ENCODE data around the gene SKA2.

GRCh38 chr17:59067340-59067739 is 87.6 kb downstream of the SKA2 start:
- TF ChIP-seq ZBTB7A (IDR thresholded peaks at IDR 0.05; ENCODE audit: low read depth) (no peak), RAD21 (IDR thresholded peaks at IDR 0.05; ENCODE audit: low read depth) (no peak), MAX (IDR thresholded peaks at IDR 0.05) (no peak), CEBPB (IDR thresholded peaks at IDR 0.05) (no peak), TAF1 (IDR thresholded peaks at IDR 0.05; ENCODE audit: low read depth) (no peak), FOXM1 (IDR thresholded peaks at IDR 0.05; ENCODE audit: borderline replicate concordance, low read depth) (no peak), EGR1 (IDR thresholded peaks at IDR 0.05) (no peak), CREB1 (IDR thresholded peaks at IDR 0.05; ENCODE audit: low read depth) (no peak), TEAD4 (IDR thresholded peaks at IDR 0.05) (no peak), EP300 (IDR thresholded peaks at IDR 0.05; ENCODE audit: borderline replicate concordance) (no peak)
- TF ChIP-seq, protein P1, sequence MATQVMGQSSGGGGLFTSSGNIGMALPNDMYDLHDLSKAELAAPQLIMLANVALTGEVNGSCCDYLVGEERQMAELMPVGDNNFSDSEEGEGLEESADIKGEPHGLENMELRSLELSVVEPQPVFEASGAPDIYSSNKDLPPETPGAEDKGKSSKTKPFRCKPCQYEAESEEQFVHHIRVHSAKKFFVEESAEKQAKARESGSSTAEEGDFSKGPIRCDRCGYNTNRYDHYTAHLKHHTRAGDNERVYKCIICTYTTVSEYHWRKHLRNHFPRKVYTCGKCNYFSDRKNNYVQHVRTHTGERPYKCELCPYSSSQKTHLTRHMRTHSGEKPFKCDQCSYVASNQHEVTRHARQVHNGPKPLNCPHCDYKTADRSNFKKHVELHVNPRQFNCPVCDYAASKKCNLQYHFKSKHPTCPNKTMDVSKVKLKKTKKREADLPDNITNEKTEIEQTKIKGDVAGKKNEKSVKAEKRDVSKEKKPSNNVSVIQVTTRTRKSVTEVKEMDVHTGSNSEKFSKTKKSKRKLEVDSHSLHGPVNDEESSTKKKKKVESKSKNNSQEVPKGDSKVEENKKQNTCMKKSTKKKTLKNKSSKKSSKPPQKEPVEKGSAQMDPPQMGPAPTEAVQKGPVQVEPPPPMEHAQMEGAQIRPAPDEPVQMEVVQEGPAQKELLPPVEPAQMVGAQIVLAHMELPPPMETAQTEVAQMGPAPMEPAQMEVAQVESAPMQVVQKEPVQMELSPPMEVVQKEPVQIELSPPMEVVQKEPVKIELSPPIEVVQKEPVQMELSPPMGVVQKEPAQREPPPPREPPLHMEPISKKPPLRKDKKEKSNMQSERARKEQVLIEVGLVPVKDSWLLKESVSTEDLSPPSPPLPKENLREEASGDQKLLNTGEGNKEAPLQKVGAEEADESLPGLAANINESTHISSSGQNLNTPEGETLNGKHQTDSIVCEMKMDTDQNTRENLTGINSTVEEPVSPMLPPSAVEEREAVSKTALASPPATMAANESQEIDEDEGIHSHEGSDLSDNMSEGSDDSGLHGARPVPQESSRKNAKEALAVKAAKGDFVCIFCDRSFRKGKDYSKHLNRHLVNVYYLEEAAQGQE (IDR thresholded peaks at IDR 0.05; ENCODE audit: low read depth): no peak
